ENCODE results near the gene IKBKE.

- TF ChIP-seq, protein P1, sequence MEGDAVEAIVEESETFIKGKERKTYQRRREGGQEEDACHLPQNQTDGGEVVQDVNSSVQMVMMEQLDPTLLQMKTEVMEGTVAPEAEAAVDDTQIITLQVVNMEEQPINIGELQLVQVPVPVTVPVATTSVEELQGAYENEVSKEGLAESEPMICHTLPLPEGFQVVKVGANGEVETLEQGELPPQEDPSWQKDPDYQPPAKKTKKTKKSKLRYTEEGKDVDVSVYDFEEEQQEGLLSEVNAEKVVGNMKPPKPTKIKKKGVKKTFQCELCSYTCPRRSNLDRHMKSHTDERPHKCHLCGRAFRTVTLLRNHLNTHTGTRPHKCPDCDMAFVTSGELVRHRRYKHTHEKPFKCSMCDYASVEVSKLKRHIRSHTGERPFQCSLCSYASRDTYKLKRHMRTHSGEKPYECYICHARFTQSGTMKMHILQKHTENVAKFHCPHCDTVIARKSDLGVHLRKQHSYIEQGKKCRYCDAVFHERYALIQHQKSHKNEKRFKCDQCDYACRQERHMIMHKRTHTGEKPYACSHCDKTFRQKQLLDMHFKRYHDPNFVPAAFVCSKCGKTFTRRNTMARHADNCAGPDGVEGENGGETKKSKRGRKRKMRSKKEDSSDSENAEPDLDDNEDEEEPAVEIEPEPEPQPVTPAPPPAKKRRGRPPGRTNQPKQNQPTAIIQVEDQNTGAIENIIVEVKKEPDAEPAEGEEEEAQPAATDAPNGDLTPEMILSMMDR (IDR thresholded peaks at IDR 0.05) = no peak
- TF ChIP-seq POLR2AphosphoS5 (IDR thresholded peaks at IDR 0.05; ENCODE audit: low read depth, low read length) (no peak), SIN3A (IDR thresholded peaks at IDR 0.05; ENCODE audit: borderline replicate concordance, insufficient read depth, low read depth, low read length) (no peak), REST (IDR thresholded peaks at IDR 0.05; ENCODE audit: insufficient read depth in 1 of 2, low read depth in 2 of 2, low read length in 1 of 2) (no peak), TCF7L2 (IDR thresholded peaks at IDR 0.05; ENCODE audit: low read depth, low read length) (no peak)
Measured at GRCh38 chr1:206487970-206488369, 17.7 kb downstream of the IKBKE start.
